ENCODE data around the gene ANO8. TPM values are rescaled to one million over a fixed set of nuclear protein-coding genes. Genes with fewer than 3 reads are reported as not detected.
A peak's percentile ranks its signal among the peaks of the same experiment; 100 is the strongest.

Gene ANO8
- total and polyA plus RNA-seq, 12 donors: 4.4 to 78.0 (median 27.9) TPM

- intact Hi-C loops (cut with DNase I): no loop called here
- Histone ChIP-seq H3K36me3 (replicated peaks in 1 of 2) (peaks cover 0 to 28% of the 10 kb centered on the region in 2 donors), H3K27ac (peak overlapping the region; percentile 2 to 89 (median 71)), H3K4me3 (no peak overlapping the region), H3K4me1 (replicated peaks in 1 of 2) (peaks cover 33 to 39% of the 10 kb centered on the region in 2 donors), H3K27me3 (no peaks in the 10 kb centered on the region), H3K9me3 (replicated peaks in 1 of 3) (no peaks in the 10 kb centered on the region)
- 57 to 75% (median 65%) methylated on average over 10 to 11 of the region's 11 CpGs for WGBS, 4 donors
- DNase-seq: peak in 6 of 7 donors; percentile 77 to 85 (median 80)
- TF ChIP-seq CTCF (IDR thresholded peaks at IDR 0.05) (no peak), POLR2A (IDR thresholded peaks at IDR 0.05) (peak in 1 of 2 donors; percentile 33)
These were observed 23.0 kb downstream of the ANO8 start for GRCh38 chr19:17311455-17312188.

GRCh38 chr19:17309965-17310461 lies 24.6 kb downstream of the ANO8 start:
- 4 to 9% (median 6%) methylated on average over 8 to 23 of the region's 23 CpGs for WGBS, 4 donors
- Histone ChIP-seq H3K27me3 (no peaks in the 10 kb centered on the region), H3K27ac (peak overlapping the region; percentile 11 to 89 (median 71)), H3K36me3 (replicated peaks in 1 of 2) (peaks cover 0 to 14% of the 10 kb centered on the region in 2 donors), H3K9me3 (replicated peaks in 1 of 3) (no peaks in the 10 kb centered on the region), H3K4me3 (peak overlapping the region in 3 of 4 donors; percentile 57 to 87 (median 66)), H3K4me1 (replicated peaks in 1 of 2) (peaks cover 38 to 50% of the 10 kb centered on the region in 2 donors)
- intact Hi-C loops (cut with DNase I): loop anchor here in 1 of 2 donors (10.0 kb wide), 1 partner anchor 75 kb away; no protein-coding TSS in a partner anchor
- TF ChIP-seq POLR2A (IDR thresholded peaks at IDR 0.05): no peak
- no peak for TF ChIP-seq CTCF (IDR thresholded peaks at IDR 0.05)
- DNase-seq: peak in 1 of 7 donors; percentile 33

- TF ChIP-seq POLR2A (IDR thresholded peaks at IDR 0.05): peak; percentile 38 to 85
- no peak for TF ChIP-seq CTCF (IDR thresholded peaks at IDR 0.05)
- peak; percentile 99 to 100 (median 100) for DNase-seq
- Histone ChIP-seq H3K36me3 (replicated peaks in 1 of 2) (peaks cover 0 to 9% of the 10 kb centered on the region in 2 donors), H3K27ac (peak within 1 kb of the TSS; percentile 11 to 89 (median 71)), H3K27me3 (no peaks in the 10 kb centered on the region), H3K4me1 (replicated peaks in 1 of 2) (peaks cover 41 to 57% of the 10 kb centered on the region in 2 donors), H3K9me3 (replicated peaks in 1 of 3) (no peaks in the 10 kb centered on the region), H3K4me3 (peak within 1 kb of the TSS in 3 of 4 donors; percentile 57 to 87 (median 66))
- WGBS, 4 donors: 0 to 1% (median 0%) methylated on average over 25 to 46 of the region's 46 CpGs
- intact Hi-C loops (cut with DNase I): loop anchor here in 1 of 2 donors (10.0 kb wide), 1 partner anchor 75 kb away; no protein-coding TSS in a partner anchor
These were observed 25.3 kb downstream of the ANO8 start, which contains the start of gene DDA1 for GRCh38 chr19:17309198-17309964. Gene DDA1, plus strand, starts transcription at chr19:17309563. Its CDS starts 92 bp downstream, at chr19:17309655.

Measured in adrenal gland (tissue), 12 donors.